Measurements from ENCODE around the gene ZNF277.
"Not testable (repeated sequence)": the region's sequence is repeated elsewhere in the genome, so short reads cannot be mapped to it uniquely, and the experiment has no call there.

The ZNF277 gene

GRCh38 chr7:112211348-112211907, 4.9 kb downstream of the ZNF277 start:
- no peak for DNase-seq (ENCODE audit: low read depth)

GRCh38 chr7:112212571-112212970, 6.1 kb downstream of the ZNF277 start:
- DNase-seq (ENCODE audit: low read depth): no peak

GRCh38 chr7:112213735-112214134, 7.2 kb downstream of the ZNF277 start:
- no peak for DNase-seq (ENCODE audit: low read depth)

DNA sequence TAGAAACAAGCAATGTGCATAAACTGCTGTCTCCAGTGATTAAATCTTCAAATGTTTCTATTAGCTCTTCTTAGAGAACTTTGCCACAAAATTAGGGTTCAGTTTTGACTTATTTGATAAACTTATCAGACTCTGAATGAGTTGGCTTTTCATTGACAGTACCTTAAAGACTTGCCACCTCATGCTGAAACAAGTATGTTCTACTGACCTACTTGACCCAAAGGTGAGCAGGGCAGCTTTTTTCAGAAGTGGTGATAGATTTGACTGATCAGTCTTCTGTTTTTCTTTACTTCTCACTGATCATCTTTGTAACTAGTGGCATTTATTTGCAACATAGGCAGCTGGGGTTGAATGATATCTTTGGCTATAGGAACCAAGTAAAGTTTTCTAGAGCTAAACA, 7.8 kb downstream of the ZNF277 start:
- DNase-seq (ENCODE audit: low read depth): no peak

- no peak for DNase-seq (ENCODE audit: low read depth)
Measured at GRCh38 chr7:112214883-112215282, 8.4 kb downstream of the ZNF277 start.

DNA sequence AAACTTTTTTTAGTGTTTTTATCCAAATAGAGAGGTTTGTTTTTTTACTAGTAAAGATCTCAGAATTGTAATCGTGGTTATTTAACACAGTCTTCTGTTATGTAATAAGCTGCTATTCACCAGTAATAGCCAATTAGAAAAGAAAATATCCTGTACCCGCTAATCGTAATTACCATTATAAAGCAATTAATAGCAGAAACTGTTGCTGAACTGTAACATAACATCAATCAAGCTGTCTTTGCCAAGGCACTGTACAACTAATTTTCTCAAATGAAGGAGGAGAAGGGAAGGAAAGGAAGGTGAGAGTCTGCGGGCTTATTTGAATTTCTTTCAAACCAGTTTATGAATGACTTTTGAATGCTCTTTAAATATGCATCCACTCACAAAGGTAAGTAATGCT, 9.3 kb downstream of the ZNF277 start:
- no peak for DNase-seq (ENCODE audit: low read depth)

DNA sequence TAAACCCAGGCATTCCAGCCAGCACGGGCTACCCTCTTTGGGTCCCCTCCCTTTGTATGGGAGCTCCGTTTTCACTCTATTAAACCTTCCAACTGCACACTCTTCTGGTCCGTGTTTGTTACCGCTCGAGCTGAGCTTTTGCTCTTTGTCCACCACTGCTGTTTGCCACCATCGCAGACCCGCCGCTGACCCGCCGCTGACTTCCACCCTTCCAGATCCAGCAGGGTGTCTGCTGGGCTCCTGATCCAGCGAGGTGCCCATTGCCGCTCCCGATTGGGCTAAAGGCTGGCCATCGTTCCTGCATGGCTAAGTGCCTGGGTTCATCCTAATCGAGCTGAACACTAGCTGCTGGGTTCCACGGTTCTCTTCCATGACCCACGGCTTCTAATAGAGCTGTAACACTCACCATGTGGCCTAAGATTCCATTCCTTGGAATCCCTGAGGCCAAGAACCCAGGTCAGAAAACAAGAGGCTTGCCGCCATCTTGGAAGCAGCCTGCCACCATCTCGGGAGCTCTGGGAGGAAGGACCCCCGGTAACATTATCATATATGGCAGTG, 14.5 kb downstream of the ZNF277 start:
- no peak for DNase-seq (ENCODE audit: low read depth)

GRCh38 chr7:112223310-112223709, 16.8 kb downstream of the ZNF277 start:
- no peak for DNase-seq (ENCODE audit: low read depth)

DNA sequence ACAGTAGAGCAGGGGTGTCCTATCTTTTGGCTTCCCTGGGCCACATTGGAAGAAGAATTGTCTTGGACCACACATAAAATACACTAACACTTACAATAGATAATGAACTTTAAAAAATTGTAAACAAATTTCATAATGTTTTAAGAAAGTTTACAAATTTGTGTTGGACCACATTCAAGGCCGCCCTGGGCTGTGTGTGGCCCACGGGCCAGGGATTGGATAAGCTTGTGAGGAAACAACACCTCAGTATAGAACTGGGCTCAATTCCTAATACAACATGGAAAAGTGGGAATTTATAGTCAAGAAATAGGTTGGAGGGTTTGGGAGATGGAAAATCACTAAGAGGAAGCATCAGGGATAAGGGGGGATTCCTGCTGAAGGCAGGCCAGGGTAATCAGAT, 17.7 kb downstream of the ZNF277 start:
- DNase-seq (ENCODE audit: low read depth): no peak

DNA sequence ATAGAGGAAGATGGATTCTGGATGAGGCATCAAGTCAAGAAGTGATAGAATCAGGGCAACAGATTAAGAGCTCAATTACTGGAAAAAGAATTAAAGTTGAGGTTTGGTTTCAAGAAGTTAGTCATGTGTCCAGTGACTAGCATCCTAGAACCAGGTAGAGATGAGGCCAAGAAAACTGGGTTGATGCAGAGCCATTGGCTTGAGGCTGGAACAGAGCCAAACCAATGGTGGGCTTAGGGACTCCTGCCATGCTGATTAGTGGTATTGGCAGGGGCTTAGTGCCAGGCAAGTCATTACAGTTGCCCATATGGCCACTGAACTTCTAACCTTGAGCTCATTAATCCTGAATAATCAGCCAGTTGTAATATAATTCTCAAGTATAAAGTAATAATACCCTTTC, 18.5 kb downstream of the ZNF277 start:
- no peak for DNase-seq (ENCODE audit: low read depth)

GRCh38 chr7:112226701-112227276, 20.3 kb downstream of the ZNF277 start:
- DNase-seq (ENCODE audit: low read depth): no peak

GRCh38 chr7:112228632-112229031, 22.1 kb downstream of the ZNF277 start:
- no peak for DNase-seq (ENCODE audit: low read depth)

DNA sequence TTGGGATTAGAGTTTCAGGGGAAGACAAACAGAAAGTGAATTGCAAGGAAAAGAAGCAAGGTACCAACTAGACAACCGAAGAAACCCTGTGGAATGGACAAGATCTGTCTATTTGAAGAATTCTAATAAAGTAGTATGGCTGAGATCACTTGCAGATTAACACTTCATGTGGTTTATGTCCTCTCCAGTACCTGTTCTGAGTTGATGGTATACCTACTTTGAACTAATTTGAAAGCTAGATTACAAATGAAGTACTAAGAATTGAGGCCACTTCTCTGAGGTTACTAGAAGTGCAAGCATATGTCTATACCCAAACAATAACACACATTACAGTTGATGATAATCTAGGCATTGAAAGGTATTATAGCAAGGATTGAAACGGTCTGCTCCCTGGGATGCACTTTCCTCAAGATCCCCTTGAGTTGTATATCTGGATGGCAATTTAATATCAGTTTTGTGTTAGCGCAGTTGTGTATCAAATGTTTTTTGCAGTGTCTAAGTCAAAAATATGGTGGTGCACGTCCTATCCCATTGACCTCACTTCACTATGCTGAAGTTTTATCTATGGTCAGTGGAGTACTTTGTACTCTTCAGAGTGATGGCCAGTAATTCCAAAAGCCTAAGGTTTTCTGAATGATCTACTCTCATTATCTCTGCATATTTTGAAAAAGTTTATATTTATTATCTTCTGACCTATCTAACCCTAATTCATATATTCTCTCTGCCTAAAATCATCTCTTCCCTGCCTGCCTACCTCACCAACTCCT, 25.9 kb downstream of the ZNF277 start:
- no peak for DNase-seq (ENCODE audit: low read depth)

DNA sequence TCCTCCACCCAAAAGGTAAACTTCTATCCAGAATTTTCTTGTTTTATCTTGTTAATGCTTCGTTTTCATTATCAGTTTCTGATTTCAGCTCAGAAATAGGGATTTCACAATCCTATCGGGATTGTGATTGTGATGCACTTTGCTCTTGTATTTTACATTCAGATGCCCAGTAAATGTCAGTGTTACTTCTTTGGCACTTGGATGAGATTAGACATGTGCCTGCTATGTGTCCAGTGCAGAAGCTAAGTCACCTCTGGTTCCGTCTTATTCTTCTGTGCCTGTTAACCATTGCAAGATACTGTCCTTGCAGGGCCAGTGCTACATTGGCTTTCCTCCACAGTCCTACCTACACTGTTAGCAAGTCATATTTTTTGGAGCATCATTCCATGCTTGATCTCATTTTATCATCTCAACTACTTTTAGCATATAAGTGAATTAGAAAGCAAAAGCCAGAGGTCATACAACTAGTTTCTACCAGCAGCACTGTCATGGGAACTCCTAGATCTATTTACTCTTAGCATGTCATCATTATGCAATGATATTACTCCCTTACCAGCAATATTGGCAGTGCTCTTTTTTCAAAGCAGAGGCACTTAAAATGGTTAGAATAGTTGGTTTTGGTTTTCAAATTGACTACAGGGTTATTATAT, 26.7 kb downstream of the ZNF277 start:
- no peak for DNase-seq (ENCODE audit: low read depth)

DNA sequence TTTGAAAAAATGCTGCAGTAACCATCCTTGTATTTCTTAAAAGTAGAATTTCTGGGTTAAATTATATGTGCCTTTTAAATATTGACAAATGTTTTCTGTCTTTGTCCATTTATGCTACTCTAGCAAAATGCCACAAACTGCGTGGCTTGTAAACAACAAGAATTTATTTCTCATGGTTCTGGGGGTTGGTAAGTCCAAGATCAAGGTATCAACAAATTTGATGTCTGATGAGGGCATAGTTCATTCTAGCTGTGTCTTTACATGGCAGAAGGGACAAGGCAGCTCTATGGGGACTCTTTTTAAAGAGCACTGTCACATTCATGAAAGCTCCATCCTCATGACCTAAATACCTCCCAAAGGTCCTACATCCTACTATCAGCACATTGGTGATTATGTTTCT, 27.7 kb downstream of the ZNF277 start:
- no peak for DNase-seq (ENCODE audit: low read depth)

- no peak for DNase-seq (ENCODE audit: low read depth)
Measured at GRCh38 chr7:112236597-112236996, 30.1 kb downstream of the ZNF277 start.

- DNase-seq (ENCODE audit: low read depth): no peak
Measured at GRCh38 chr7:112238330-112238729, 31.8 kb downstream of the ZNF277 start.

DNA sequence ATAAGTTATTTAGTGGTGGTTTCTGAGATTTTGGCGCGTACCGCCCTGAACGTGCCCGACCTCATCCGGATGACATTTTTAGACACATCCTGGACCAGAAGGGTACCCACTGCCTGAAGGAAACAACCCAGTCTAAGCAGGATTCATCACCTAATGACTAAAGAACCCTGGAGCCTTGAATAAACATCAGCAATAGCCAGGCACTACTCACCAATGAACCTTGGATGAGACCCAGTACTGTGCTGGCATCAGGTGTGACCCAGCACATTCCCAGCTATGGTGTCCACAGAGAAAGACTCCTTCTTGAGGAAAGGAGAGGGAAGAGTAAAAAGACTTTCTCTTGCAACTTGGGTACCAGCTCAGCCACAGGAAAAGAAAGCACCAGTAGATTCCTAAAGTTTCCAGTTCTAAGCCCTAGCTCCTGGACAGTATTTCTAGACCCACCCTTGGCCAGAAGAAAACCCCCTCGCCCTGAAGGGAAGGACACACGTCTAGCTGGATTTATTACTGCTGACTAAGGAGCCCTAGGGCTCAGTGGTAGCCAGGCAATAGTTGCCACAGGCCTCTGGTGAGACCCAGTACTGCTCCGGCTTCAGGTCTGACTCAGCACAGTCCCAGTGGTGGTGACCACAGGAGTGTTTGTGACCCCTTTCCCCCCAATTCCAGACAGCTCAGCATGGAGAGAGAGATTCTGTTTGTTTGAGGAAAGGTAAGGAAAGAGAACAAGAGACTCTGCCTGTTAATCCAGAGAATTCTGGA, 32.5 kb downstream of the ZNF277 start:
- DNase-seq (ENCODE audit: low read depth): no peak

- DNase-seq (ENCODE audit: low read depth): no peak
Measured at GRCh38 chr7:112248598-112248997, 42.1 kb downstream of the ZNF277 start.

- DNase-seq (ENCODE audit: low read depth): not testable (repeated sequence)
Measured at GRCh38 chr7:112249967-112250366, 43.5 kb downstream of the ZNF277 start.

GRCh38 chr7:112252141-112252540, 45.6 kb downstream of the ZNF277 start:
- DNase-seq (ENCODE audit: low read depth): no peak

DNA sequence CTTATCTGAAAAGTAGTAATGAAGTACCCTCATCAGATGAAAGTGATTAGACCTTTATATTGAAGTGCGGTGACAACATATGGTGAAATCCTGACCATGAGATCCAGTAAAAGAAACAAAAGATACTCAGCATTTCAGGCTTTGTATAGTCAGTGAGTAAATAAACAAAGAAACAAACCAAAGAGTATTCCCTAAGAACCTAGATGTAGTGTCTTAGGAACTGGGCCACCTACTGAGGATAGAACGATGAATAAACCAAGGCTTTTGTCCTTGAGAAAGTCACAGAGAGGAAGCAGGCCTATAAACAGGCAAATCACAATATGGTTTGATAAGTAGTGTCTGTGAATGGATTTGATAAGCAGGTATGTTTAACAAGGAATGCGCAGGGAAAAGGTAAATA, 46.2 kb downstream of the ZNF277 start:
- DNase-seq (ENCODE audit: low read depth): no peak

All from activated T-helper 1 cell treated with Interleukin-2 at 50 U/mL for 16 hours (primary cell).